Activated T-cell treated with anti-CD3 and anti-CD28 coated beads for 24 hours (primary cell): ENCODE measurements around the gene PTTG1IP.
"Not testable (repeated sequence)": the region's sequence is repeated elsewhere in the genome, so short reads cannot be mapped to it uniquely, and the experiment has no call there.

Experiments
- DNase-seq: peaks from one replicate; pipeline ENCODE4 v3.0.0-alpha.2; 2020; ENCODE audit warnings: low read depth

The PTTG1IP gene

DNA sequence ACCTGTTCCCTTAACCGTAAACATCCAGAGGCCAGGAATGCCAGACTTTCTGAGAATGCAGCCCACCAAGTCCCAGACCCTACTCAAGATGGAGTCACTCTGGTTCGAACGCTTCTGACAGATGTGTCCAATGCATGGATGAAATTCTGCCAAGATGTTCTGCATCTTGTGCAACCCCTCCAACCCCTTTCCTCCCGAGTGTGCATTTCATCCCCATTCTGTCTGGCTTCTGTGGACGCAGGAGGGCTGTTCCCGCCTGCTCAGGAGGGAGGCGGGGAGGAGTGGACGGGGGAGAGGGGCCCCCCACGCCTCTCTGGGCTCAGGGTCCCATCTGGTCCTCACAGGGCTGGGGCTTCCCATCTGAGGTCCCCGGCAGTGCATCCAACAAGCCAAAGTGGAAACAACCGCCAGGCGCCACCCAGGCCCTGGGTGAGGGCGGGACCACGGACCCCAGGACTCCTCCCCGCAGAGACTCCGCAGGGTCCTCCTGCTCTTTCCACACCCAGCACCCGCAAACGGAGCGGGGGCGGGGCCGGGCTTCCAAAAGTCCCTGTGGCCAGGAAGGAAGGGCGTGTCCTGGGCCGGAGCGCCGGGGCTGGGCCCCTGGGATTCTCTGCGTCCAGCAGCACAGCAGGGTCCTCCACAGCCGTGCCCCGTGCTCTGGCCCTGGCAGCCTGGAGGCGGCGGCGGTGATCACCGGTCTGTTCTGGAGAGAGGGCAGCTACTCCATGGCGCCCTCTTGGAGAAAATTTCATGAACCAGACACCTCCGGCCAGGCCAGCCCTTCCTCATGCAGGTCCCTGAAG lies 27.9 kb downstream of the PTTG1IP start:
- peak; percentile 45 for DNase-seq

DNA sequence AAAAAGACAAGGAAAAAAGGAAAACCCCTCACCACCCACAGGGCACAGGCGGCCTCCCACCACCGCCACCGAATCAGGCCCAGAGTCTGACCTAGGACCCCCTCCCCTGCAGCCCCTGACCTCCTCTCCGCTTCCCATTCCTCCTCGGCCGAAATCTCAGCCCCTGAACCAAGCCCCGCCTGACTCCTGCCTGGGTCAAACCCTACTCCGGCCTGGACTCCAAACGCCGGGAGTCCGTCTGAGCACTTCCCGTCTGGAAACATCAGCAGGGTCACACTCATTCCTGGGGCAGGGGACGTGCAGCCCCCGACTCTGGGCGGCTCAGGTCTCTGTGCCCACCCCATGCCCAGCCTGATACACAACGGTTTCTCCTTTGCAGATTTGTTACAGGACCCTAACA lies 29.2 kb downstream of the PTTG1IP start:
- DNase-seq, result no peak

DNA sequence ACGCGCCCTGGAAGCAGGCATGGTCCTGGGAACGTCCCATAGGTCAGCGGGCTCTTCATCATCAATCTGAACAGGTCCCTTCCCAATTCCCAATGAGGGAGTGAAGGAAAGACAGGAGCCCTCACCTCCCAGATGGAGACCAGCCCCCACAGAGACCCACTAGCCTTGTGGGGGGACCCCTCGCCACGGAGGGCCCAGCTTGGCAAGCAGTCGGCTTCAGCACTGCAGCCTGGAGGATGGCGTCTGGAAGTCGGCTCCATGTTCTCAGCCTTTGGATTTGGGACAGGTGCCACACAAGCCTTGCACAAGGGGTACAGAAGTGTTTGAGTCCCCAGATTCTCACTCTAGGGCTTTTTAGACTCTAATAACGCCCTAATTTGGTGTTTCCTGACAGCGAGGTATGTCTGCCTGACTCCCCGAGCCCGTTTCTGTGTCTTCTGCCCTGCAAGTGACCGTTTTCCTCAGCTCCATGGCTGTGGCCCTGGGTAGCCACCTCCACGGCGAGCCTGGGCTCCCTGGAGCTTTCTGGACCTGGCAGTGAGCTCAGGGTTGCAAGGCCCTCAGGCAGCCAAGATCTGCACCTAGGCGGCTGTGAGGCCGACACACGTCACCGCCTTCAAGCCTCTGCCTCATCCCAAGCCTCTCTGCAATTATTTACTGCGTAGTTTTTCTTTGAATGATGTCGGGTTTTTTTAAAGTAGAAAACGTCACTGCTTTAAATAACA lies 30.6 kb downstream of the PTTG1IP start:
- no peak for DNase-seq

DNA sequence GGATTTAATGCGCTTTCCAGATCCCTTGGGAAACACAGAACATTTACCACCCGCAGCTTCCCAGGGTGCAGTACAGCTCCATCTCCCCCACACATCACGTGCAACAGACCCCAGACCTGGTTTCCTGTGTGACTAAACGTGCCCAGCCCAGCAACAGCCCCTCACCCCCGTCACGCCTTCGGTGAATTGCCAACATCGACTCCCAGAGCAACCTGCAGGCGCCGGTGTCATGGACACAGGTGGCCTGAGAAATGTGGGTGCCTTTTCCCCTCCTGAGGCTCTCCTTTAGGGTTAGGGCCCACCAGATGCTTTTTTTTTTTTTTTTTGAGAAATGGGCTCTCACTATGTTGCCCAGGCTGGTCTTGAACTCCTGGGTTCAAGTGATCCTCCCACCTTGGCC lies 31.4 kb downstream of the PTTG1IP start:
- no peak for DNase-seq

DNA sequence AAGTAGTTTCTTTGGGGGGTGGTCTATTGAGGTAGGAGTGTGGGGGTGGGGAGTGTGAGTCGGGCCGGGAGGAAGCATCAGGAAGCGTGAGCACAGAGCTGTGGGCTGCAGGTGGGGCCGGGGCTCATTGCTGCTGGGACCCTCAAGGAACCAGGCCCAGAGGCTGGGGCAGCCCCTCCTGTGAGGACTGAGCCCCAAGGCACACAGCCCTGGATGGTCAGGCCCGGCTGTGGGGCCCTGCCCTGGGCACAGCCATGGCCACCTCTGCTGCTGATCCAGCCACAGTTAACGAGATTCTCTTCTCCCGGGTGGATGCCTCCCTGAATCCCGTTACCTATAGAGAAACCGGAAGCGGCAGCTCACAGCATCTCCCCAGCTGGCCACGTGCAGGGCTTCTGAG lies 32.7 kb downstream of the PTTG1IP start:
- DNase-seq, result no peak

DNA sequence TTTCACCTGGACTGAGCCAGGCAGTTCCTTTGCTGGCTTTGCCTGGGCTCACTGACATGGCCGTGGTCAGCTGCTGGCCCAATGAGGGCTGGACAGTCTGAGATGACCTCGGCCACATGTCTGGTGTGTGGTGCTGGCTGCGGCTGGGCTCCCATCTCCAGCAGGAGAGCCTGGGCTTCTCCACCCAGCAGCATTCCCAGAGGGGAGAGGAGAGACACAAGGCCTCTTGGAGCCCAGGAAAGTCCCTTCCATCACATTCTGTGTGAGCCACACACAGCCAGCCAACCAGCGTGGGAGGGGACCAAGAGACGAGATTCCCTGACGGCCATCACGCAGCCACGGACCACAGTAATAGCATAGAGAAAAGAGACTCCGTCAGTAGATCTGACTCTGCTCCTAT lies 34.5 kb downstream of the PTTG1IP start:
- DNase-seq, result no peak

DNA sequence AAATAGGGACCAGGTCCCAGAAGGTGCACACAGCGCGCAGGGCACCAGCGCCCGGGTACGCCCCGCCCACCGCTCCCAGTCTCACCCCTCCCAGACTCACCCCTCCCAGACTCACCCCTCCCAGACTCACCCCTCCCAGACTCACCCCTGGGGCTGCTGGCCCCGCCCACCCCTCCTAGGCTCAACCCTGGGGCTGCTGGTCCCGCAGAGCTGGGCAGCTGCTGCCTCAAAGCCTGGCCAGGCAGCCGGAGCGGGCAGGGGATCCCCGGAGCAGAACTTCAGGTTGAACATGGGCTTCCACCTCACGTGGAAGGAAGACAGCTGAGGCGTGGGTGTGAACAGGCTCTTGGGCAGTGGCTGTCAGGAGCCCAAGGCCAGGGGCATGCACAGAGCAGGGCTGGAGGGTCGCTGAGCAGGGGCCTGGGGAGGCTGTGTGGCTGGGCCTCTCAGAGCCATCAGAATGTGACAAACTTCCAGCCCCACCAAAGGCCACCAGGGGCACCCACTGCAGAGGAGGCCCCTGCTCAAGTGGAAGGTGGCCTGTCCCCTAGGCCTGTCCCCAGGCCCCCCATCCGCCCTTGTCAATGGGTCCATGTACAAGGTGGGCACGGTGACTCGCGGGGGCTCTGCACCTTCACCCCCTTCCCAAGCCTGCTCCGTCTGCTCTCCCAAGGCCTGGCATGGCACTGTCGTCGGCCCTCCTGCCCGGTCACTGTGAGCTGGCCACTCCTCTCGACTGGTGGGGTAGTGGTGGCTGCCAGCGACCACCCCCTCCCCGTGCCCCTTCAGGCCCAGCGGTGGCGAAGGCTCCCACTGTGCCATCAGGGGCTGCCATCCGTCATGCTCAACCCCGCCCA lies 35.2 kb downstream of the PTTG1IP start:
- DNase-seq, result no peak

DNA sequence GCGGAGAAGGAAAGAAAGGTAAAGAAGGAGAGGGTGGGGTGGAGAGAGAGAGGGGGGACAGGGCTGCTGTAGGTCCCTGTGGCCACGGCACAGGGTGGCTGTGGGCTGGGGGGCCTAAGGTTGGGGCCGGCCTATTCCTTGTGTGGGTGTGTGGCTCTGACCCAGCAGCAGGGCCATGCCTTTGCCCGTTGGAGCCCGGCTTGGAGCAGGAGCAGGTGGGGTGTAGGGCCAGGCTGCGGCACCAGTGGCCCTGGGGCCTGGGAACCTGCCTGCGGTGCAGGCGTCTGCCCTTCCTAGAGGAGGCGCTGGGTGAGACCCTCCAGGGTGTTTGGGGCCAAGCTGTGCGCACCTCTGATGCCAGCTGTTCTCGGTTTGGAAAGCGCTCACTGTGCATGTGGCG lies 36.0 kb downstream of the PTTG1IP start:
- no peak for DNase-seq

DNA sequence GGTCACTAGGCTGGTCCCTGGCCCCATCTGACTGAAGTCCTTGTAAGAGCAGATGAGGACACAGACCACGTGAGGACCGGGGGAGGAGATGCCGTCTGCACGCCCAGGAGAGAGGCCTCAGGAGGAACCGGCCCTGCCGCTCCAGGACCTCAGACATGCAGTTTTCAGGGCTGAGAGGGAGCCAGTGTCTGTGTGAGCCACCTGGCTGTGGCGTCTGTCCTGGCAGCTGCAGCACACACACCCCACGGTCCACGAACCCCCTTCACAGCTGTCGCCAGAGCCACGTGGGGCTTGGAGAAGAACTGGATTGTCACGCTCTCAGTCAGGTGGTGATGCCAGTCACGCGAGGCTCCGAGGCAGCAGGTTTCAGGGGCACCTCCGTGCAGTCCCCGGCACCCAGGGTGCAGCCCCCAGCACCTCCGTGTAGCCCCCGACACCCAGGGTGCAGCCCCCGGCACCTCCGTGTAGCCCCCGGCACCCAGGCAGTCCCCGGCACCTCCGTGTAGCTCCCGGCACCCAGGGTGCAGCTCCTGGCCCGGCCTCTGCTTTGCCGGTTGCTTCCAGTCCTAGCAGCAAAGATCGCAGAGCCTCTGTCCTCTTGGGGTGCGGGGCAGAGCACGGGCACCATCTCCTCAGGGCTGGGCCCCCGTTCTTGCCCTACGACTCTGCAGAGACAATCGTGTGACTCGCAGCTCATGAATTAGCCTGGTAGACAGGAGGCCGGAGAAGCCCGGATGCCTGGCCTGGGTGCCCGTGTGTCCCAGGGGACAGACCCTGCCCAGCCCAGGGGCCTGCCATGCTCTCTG lies 36.6 kb downstream of the PTTG1IP start:
- no peak for DNase-seq

DNA sequence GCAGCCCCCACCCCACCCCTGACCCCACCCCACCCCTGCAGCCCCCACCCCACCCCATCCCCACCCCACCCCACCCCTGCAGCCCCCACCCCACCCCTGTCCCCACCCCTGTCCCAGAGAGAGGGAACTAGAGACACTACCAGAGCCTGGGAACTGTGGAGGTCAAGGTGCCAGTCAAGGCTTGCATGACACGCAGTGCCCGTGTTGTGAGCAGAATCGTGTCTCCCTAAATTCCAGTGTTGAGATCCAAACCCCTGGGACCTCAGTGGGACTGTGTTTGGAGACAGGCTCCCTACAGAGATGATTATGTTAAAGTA lies 37.2 kb downstream of the PTTG1IP start:
- DNase-seq, result no peak

DNA sequence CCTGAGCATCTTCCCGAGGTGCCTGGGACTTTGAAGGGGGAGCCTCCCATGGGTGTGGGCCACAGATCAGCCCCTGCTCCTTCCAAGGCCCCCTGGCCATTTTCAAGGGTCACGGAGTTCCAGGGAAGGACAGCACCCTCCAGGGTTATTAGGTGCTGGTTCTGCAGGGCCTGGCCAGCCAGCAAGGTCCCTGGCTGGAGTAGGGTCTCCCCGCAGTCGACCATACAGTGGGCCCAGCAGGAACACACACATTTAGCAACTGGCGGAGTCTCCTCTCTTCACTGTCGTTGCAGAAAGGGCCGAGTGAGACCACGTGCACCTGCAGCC lies 37.9 kb downstream of the PTTG1IP start:
- no peak for DNase-seq

DNA sequence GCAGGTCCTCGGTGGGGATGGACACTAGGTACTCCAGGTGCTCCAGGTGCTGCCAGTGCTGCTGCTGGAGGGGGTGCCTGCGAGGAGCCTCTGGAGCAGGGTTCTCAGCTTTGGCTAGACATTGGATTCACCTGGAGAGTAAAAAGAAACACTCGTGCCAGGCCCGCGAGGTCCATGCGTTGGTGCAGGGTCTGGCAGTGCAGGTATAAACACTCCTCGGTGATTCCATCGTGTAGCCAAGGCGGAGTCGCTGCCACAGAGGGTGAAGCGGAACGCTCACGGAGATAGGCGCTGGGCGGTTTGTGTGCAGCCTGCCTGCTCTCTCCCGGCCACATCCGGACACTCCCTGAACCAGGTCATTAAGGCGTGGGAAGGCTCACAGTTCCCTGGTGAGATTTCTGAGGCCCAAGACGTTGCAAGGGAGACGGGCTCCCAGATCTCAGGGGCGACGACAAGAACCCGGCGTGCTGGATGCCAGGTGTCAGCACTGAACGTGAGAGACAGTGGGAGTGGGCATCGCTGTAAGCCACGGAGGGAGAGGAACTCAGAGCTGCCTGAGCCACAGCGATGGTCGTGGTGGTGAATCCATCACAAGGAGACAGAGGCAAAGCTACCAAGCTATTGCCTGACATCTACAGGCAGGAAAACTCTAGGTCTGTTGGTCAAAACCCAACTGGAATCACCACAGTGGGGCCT lies 38.4 kb downstream of the PTTG1IP start:
- no peak for DNase-seq

DNA sequence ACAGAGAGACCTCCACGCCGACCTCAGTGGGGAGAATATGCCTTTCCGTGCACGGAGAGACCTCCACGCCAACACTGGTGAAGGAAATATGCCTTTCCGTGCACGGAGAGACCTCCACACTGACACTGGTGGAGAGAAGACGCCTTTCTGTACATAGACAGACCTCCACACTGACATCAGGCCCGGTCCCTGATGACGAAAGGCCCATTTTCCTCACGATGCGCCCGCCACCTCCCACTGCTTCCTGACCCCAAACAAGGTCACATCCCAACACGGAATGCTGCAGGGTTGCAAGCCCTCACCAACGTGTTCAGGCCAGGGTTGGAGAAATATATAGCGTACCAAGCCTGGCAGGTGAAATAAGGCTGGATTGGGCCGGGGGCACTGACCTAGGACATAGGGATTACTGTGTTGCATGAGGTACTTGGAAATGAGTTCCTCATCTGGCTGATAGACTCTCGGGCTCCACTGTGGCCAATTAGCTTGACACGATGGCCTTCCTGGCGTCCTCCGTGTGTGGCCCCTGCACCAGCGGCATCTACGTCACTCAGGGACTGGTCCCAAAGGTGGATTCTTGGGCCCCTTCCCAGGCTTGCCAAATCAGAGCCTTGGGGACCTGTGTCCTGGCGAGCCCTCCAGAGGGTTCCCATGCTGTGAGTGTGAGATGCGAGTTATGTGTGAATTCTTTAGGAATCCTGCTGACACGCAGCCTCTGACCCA lies 39.1 kb downstream of the PTTG1IP start:
- no peak for DNase-seq

DNA sequence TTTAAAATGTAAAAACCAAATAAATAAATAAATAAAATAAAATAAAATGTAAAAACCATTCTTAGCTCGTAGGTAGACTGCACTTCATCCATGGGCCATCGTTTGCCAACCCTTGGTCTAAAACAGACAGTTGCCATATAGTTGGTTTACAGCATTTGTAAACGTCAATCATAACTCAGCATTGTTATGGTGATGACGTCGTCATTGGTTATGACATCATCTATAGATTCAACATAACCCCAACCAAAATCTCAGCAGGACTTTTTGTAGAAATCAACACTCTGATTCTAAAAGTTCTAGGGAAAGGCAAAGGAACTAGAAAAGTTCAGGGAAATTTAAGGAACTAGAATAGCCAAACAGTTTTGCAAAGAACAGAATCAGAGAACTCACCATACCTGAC lies 39.8 kb downstream of the PTTG1IP start:
- no peak for DNase-seq

DNA sequence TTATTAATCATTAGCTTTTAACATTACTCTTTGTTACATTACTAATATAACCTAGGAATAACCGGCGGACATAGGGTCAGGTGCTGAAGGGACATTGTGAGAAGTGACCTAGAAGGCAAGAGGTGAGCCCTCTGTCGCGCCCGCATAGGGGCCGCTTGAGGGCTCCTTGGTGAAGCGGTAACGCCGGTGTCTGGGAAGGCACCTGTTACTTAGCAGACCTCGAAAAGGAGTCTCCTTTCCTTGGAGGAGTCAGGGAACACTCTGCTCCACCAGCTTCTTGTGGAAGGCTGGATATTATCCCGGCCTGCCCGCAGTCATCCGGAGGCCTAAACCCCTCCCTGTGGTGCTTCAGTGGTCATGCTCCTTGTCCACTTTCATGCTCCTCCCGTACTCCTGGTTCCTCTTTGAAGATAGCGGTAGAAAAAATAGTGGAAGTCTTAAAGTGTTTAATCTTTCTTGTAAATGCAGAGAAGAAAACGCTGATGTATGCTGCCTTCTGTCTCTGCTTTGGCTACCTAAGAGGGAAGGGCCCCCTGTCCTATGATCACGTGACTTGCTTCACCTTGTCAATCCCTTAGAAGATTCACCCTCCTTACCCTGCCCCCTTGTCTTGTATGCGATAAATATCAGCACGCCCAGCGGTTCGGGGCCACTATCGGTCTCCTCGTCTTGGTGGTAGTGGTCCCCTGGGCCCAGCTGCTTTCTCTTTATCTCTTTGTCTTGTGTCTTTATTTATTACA lies 40.8 kb downstream of the PTTG1IP start:
- not testable (repeated sequence) for DNase-seq

DNA sequence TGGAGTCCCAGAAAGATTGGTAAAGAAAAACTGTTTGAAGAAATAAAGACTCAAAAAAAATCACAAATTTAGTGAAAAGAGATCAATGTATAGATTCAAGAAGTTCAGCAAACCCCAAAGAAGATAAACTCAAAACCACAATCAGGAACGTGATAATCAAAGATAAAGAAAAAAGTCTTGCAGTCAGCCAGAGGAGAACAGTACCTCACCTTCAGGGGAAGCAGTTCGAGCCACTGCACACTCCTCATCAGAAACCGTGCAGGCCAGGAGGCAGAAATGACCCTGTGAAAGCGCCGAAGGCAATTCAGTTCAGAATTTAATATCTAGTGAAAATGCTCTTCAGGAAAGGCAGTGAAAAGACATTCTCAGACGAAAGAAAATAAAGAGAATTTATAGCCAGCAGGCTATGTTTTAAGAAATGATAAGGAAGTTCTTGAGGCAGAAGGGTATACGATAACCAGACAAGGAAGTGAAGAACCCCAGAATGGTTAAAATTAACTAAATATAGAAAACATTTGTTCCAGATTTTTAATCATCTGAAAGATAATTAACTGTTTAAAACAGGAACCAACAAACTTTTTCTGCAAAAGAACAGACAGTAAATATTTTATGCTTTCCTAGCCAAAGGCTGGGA lies 42.1 kb downstream of the PTTG1IP start:
- no peak for DNase-seq

DNA sequence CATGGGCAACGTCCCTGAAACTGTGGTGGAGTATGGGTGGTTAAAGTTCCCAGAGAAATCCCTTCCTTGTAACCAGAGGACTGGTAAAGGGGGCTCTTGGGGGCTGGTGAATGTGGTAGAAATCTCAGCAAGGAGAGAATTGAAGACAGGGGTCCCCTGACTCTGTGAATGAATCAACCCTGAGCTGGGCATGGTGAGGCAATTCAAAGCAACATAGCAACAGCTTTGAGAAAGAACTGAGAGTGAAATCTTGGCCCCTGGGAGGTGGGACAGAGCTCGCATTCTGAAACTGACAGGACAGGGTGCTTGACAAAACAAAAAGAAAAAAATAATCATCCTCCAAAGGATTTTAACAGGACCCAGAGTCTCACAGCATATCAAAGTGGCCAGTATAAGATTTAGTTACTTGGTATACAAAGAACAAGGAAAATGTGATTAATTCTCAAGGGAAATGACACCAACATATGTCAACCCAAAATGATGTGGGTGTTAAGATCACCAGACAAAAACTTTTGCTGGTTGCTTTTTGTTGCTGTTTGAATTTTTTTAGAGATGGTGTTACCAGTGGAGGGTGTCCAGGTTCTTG lies 43.9 kb downstream of the PTTG1IP start:
- DNase-seq, result no peak

DNA sequence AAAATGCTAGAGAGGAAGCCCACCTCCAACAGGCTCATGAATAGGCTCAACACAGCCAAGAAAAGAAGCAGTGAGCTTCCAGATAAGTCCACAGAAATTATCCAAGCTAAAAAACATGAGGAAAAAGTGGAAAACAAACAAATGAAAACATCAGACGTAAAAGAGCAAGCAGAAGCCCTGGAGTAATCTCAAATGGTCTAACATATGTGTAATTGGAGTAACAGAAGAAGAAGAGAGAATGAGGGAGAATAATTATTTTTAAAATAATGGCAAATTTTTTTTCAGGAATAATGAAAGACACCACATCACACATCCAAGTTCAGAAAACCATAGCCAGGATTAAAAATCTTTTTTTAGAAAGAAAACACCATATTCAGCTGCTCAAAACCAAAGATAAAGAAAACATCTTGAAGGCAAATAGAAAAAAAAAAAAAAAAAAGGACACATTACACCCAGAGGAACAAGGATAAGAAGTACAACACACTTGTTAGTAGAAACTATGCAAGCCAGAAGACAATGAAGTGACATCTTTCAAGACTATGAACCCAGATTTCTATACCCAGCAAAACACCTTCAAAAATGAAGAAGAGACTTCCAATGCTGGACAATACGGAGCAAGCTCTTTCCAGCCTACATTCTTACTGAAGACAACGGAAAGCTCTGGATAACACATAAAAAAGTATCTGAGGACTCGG lies 45.0 kb downstream of the PTTG1IP start:
- no peak for DNase-seq

DNA sequence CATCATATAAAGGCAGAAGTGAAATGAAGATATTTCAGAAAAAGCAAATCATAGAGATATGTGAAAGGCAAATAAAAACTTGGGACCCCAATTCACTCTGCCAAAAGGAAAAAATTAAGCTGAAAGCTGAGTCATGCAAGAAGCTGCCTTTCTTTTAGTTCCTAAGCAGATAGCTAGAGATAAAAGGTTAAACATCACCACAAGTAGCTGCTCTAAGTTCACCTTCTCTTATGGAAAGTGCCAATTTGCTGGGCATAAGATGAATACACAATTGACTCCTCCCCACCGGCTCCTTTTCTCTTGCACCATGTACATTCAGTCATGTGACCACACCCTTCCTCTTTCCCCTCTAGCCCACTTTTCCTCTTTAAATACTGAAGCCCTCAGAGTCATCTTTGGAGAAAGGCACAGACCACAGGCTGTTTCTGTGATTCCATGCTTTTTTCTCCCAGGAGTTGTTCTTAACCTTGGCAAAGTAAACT lies 50.3 kb downstream of the PTTG1IP start:
- DNase-seq, result no peak
